MM.1S (cell line): ENCODE measurements around the gene DNAH5.

Experiments
- DNase-seq: peaks from one replicate; pipeline ENCODE4 v3.0.0-alpha.2; 2015
- H2AFZ ChIP-seq: fragments of 300-600 bp; sonication (generic); 2 replicates; pipeline ENCODE4 v1.6.0; 2016; ENCODE audit warnings: antibody characterized with exemption, low read length
- H3F3A ChIP-seq: fragments of 300-600 bp; sonication (generic); 2 replicates; pipeline ENCODE4 v1.6.1; 2016; ENCODE audit warnings: mild to moderate bottlenecking, antibody characterized with exemption, low read length, moderate library complexity, mixed read lengths; ENCODE audit not compliant: insufficient read depth
- H3K27ac ChIP-seq: fragments of 300-600 bp; sonication (generic); 2 replicates; pipeline ENCODE4 v1.5.1; 2016; ENCODE audit warnings: mild to moderate bottlenecking, low read length
- H3K27me3 ChIP-seq: fragments of 300-600 bp; sonication (generic); replicated peaks from 2 replicates; pipeline ENCODE4 v1.6.0; 2016; ENCODE audit warnings: low read length; ENCODE audit not compliant: insufficient read depth
- H3K36me3 ChIP-seq: fragments of 300-600 bp; sonication (generic); replicated peaks from 2 replicates; pipeline ENCODE4 v1.6.1; 2016; ENCODE audit warnings: mild to moderate bottlenecking, low read length, mixed read lengths; ENCODE audit not compliant: insufficient read depth
- H3K4me1 ChIP-seq: fragments of 300-600 bp; sonication (generic); 2 replicates; pipeline ENCODE4 v1.6.1; 2016; ENCODE audit warnings: low read length, mixed read lengths
- H3K4me2 ChIP-seq: fragments of 300-600 bp; sonication (generic); 2 replicates; pipeline ENCODE4 v1.6.0; 2016; ENCODE audit warnings: low read depth, low read length
- H3K4me3 ChIP-seq: fragments of 300-600 bp; sonication (generic); 2 replicates; pipeline ENCODE4 v1.5.1; 2016; ENCODE audit warnings: low read length, mixed read lengths
- H3K79me2 ChIP-seq: fragments of 300-600 bp; sonication (generic); 2 replicates; pipeline ENCODE4 v1.6.1; 2016; ENCODE audit warnings: mixed run types, low read length, mixed read lengths
- H3K9ac ChIP-seq: fragments of 300-600 bp; sonication (generic); 2 replicates; pipeline ENCODE4 v1.6.1; 2016; ENCODE audit warnings: low read length, mixed read lengths
- H3K9me2 ChIP-seq: fragments of 300-600 bp; sonication (generic); replicated peaks from 2 replicates; pipeline ENCODE4 v1.6.1; 2016; ENCODE audit warnings: mild to moderate bottlenecking, low read length, mixed read lengths; ENCODE audit not compliant: insufficient read depth
- H3K9me3 ChIP-seq: fragments of 300-600 bp; sonication (generic); replicated peaks from 2 replicates; pipeline ENCODE4 v1.6.1; 2016; ENCODE audit warnings: mild to moderate bottlenecking, low read length, mixed read lengths; ENCODE audit not compliant: insufficient read depth
- H4K20me1 ChIP-seq: fragments of 300-600 bp; sonication (generic); 2 replicates; pipeline ENCODE4 v1.6.1; 2016; ENCODE audit warnings: mild to moderate bottlenecking, low read length, moderate library complexity, mixed read lengths; ENCODE audit not compliant: insufficient read depth
- EZH2 ChIP-seq: fragments of 300-600 bp; sonication (generic); optimal IDR thresholded peaks from 2 replicates; pipeline ENCODE3; 2017; ENCODE audit warnings: low read depth, mild to moderate bottlenecking, antibody characterized with exemption, low read length, mixed read lengths
- EZH2phosphoT487 ChIP-seq: fragments of 300-600 bp; sonication (generic); IDR thresholded peaks from 2 replicates; pipeline ENCODE4 v1.6.1; 2018; ENCODE audit warnings: antibody characterized with exemption, low read length
- TF ChIP-seq, protein P1 (sequence below): fragments of 300-600 bp; sonication (generic); IDR thresholded peaks from 2 replicates; pipeline ENCODE4 v1.5.1; 2016; ENCODE audit warnings: antibody characterized with exemption, low read length, mixed read lengths

DNAH5 gene

DNA sequence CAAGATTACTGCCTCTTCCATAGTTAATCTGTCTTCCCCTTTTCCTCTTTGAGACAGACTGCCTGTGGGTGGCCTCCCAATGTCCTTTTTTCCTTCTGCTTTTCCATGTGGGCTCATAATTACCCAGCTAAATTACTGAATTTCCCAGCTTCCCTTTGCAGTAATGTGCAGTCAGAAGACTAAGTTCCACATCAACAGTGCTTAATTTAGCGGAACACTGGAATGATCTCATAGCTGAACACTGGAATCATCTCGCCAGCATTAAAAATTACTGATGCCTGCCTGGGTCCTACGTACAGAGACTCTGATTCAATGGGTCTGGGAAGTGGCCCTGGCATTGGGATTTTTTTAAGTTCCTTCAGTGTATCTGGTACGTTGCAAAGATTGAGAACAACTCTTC, 84.3 kb downstream of the DNAH5 start:
- no peaks in the 10 kb centered on the region for H3K9me2 ChIP-seq
- no peak overlapping the region for H3K4me3 ChIP-seq
- no peak overlapping the region for H3K9ac ChIP-seq
- H3K27ac ChIP-seq: no peak overlapping the region
- no peaks in the 10 kb centered on the region for H3K79me2 ChIP-seq
- H3K4me1 ChIP-seq: no peaks in the 10 kb centered on the region
- no peaks in the 10 kb centered on the region for H3K9me3 ChIP-seq
- H4K20me1 ChIP-seq: no peaks in the 10 kb centered on the region
- DNase-seq: no peak
- TF ChIP-seq EZH2phosphoT487 (no peak), EZH2 (no peak)
- TF ChIP-seq, protein P1, sequence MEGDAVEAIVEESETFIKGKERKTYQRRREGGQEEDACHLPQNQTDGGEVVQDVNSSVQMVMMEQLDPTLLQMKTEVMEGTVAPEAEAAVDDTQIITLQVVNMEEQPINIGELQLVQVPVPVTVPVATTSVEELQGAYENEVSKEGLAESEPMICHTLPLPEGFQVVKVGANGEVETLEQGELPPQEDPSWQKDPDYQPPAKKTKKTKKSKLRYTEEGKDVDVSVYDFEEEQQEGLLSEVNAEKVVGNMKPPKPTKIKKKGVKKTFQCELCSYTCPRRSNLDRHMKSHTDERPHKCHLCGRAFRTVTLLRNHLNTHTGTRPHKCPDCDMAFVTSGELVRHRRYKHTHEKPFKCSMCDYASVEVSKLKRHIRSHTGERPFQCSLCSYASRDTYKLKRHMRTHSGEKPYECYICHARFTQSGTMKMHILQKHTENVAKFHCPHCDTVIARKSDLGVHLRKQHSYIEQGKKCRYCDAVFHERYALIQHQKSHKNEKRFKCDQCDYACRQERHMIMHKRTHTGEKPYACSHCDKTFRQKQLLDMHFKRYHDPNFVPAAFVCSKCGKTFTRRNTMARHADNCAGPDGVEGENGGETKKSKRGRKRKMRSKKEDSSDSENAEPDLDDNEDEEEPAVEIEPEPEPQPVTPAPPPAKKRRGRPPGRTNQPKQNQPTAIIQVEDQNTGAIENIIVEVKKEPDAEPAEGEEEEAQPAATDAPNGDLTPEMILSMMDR: no peak
- no peak overlapping the region for H3K4me2 ChIP-seq
- H2AFZ ChIP-seq: no peak overlapping the region
- no peaks in the 10 kb centered on the region for H3K27me3 ChIP-seq
- no peaks in the 10 kb centered on the region for H3K36me3 ChIP-seq
- H3F3A ChIP-seq: no peaks in the 10 kb centered on the region

GRCh38 chr5:13859270-13860065, 85.0 kb downstream of the DNAH5 start:
- H3K36me3 ChIP-seq: no peaks in the 10 kb centered on the region
- no peak overlapping the region for H3K4me3 ChIP-seq
- no peaks in the 10 kb centered on the region for H3K79me2 ChIP-seq
- no peaks in the 10 kb centered on the region for H3K27me3 ChIP-seq
- H4K20me1 ChIP-seq: no peaks in the 10 kb centered on the region
- DNase-seq: no peak
- H3K9me2 ChIP-seq: no peaks in the 10 kb centered on the region
- no peak for TF ChIP-seq EZH2
- TF ChIP-seq, protein P1: no peak
- TF ChIP-seq EZH2phosphoT487: no peak
- no peak overlapping the region for H3K9ac ChIP-seq
- no peaks in the 10 kb centered on the region for H3K4me1 ChIP-seq
- H3K4me2 ChIP-seq: no peak overlapping the region
- H3K27ac ChIP-seq: no peak overlapping the region
- H2AFZ ChIP-seq: no peak overlapping the region
- no peaks in the 10 kb centered on the region for H3K9me3 ChIP-seq
- no peaks in the 10 kb centered on the region for H3F3A ChIP-seq

DNA sequence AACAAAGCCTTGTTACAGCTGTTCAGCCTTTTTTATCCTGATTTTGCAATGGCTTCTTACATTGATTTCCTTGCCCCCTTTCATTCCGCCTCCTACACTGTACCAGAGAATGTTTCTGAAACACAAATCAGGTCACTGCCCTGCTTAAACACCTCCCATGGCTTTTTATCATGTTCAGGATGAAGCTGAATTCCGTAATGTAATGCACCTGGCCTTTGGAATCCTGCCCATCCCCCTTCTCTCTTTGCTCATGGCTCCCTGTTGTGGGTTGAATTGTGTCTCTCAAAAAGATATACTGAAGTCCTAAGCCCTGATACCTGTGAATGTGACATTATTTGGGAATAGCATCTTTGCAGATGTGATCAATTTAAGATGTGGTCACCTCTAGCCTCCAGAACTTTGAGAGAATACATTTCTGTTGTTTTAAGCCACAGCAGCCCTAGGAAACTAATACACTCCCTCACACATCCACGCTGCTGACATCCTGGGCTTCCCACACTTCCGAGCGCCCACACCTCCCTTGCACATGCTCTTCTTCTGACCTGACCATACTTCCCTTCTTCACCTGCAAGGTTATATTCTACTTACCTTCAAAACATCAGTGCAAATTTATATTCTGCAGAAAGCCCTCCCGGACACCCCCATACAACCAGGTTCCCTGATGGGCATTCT, 101.2 kb downstream of the DNAH5 start:
- H3K79me2 ChIP-seq: no peaks in the 10 kb centered on the region
- no peaks in the 10 kb centered on the region for H3F3A ChIP-seq
- H3K9ac ChIP-seq: no peak overlapping the region
- H3K27ac ChIP-seq: no peak overlapping the region
- no peaks in the 10 kb centered on the region for H3K9me3 ChIP-seq
- TF ChIP-seq EZH2 (no peak), EZH2phosphoT487 (no peak)
- TF ChIP-seq, protein P1: no peak
- no peak overlapping the region for H3K4me2 ChIP-seq
- no peak overlapping the region for H3K4me3 ChIP-seq
- no peaks in the 10 kb centered on the region for H4K20me1 ChIP-seq
- H3K27me3 ChIP-seq: no peaks in the 10 kb centered on the region
- H2AFZ ChIP-seq: no peak overlapping the region
- H3K9me2 ChIP-seq: no peaks in the 10 kb centered on the region
- H3K36me3 ChIP-seq: no peaks in the 10 kb centered on the region
- H3K4me1 ChIP-seq: no peaks in the 10 kb centered on the region
- no peak for DNase-seq
